Brain microvascular endothelial cell (primary cell): ENCODE data around the gene COMMD4.

ENCODE experiments used
- DNase-seq: peaks from one replicate; pipeline ENCODE4 v3.0.0-alpha.2; 2020
- H3K27ac ChIP-seq: fragments of 250-450 bp; sonication (Bioruptor Pico); 2 replicates; pipeline ENCODE4 v1.5.1; 2020; ENCODE audit warnings: mild to moderate bottlenecking, moderate library complexity
- H3K27me3 ChIP-seq: fragments of 250-450 bp; sonication (Bioruptor Pico); replicated peaks from 2 replicates; pipeline ENCODE4 v1.5.1; 2020; ENCODE audit warnings: mild to moderate bottlenecking
- H3K36me3 ChIP-seq: fragments of 250-450 bp; sonication (Bioruptor Pico); replicated peaks from 2 replicates; pipeline ENCODE4 v1.5.1; 2020; ENCODE audit warnings: mild to moderate bottlenecking
- H3K4me3 ChIP-seq: 2 replicates; pipeline ENCODE4 v1.5.1; 2011; ENCODE audit warnings: low read depth, mild to moderate bottlenecking, control low read depth, low read length, moderate library complexity
- CTCF ChIP-seq: IDR thresholded peaks from 2 replicates; pipeline ENCODE4 v1.5.1; 2011; ENCODE audit warnings: low read depth, mild to moderate bottlenecking, moderate library complexity, low read length, control low read depth, inconsistent platforms; ENCODE audit errors: missing control alignments
- in situ Hi-C: cut with HindIII; loops from 2 replicates; pipeline ENCODE4 v1.10.0; 2017; ENCODE audit warnings: low sequenced_read_pairs, low pct_ligation_motif_present

Gene COMMD4

GRCh38 chr15:75362642-75363249 is 26.9 kb downstream of the COMMD4 start:
- Histone ChIP-seq H3K27me3 (no peaks in the 10 kb centered on the region), H3K4me3 (no peak overlapping the region), H3K36me3 (peaks cover 42% of the 10 kb centered on the region), H3K27ac (no peak overlapping the region)
- in situ Hi-C loops = no loop called here
- TF ChIP-seq CTCF = no peak
- no peak for DNase-seq

DNA sequence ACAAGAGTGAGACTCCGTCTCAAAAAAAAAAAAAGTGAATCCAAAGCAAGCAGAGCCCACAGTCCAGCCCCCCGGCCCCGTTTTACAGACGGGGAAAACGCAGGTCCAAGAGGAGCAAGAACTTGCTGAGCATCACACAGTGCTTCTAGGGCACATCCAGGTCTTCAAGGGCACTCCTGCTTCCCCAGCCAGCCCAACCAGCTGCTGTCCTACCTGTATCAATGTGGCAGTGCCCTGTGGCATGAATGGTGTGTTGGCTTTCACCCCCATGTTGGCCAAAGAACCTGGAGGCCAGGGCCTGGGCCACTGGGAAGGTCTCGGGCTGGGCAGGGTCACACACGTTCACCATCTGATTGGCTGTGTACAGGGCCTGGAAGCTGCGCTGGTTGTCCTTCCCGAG is 27.9 kb downstream of the COMMD4 start:
- Histone ChIP-seq H3K36me3 (peaks cover 34% of the 10 kb centered on the region), H3K27ac (no peak overlapping the region)
- in situ Hi-C loops = no loop called here

DNA sequence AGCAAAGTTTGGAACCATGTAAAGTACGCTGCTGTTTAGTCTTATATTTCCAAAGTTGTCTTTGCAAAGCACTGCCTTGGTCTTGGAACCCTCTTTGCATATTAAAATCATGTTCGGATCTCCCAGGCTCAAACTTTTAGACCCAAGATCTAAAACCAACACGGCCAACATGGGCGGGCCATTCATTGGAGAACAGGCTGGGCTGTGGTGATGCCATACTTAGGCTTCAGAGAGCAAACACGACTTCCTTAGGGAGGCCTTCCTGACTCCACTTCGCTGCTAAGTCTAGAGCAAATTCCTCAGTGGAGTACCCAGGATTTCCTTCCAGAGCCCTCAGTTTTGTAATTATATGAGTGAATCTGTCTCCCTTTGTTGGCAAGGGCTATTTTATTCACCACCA is 29.0 kb downstream of the COMMD4 start:
- Histone ChIP-seq H3K27me3 (no peaks in the 10 kb centered on the region), H3K27ac (no peak overlapping the region), H3K4me3 (no peak overlapping the region), H3K36me3 (peaks cover 27% of the 10 kb centered on the region)
- no peak for DNase-seq
- in situ Hi-C loops = no loop called here
- no peak for TF ChIP-seq CTCF

More for the DNA sequence above, 27.9 kb downstream of the COMMD4 start:
- TF ChIP-seq CTCF = no peak
- Histone ChIP-seq H3K4me3 (no peak overlapping the region), H3K27me3 (no peaks in the 10 kb centered on the region)
- DNase-seq = no peak

DNA sequence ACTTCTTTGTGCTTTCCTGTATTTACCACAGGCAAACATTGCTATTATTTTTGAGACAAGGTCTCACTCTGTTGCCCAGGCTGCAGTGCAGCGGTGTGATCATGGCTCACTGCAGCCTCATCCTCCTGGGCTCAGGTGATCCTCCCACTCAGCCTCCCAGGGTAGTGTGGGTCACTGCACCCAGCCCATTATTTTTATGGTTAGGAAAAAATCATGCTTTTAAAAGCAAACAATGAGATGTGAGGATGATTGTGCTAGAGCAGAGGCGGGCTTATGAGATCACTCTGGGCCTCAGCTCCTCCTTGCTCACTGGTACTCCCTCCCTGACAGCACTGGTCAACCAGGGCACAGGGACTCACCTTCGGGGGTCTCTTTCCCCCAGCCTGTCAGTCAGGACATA is 30.3 kb downstream of the COMMD4 start:
- H3K36me3 ChIP-seq = peaks cover 24% of the 10 kb centered on the region
- in situ Hi-C loops = no loop called here
- H3K27ac ChIP-seq = no peak overlapping the region

DNA sequence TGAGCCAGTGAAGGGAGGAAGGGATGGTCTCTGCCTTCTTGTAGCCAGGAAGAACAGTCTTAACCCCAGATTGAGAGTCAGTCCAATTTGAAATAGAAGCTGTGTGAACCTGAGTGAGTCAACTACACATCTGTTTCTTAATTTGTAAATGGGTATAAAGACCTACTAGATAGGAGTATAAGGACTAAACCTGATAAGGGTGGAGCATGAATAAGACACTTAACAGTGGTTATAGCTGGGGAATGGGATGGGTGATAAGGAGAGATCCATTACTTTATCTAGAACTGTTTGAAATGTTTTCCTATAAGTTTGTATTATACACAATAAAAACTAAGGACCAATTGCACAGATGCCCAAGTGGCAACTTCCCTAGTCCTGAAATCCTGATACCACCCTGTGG is 31.1 kb downstream of the COMMD4 start:
- in situ Hi-C loops = no loop called here
- H3K27me3 ChIP-seq = no peaks in the 10 kb centered on the region
- peaks cover 25% of the 10 kb centered on the region for H3K36me3 ChIP-seq
- TF ChIP-seq CTCF = no peak
- H3K4me3 ChIP-seq = no peak overlapping the region
- DNase-seq = no peak
- H3K27ac ChIP-seq = no peak overlapping the region

More for the DNA sequence above, 30.3 kb downstream of the COMMD4 start:
- no peak for TF ChIP-seq CTCF
- Histone ChIP-seq H3K27me3 (no peaks in the 10 kb centered on the region), H3K4me3 (no peak overlapping the region)
- no peak for DNase-seq

- DNase-seq = no peak
- no peak for TF ChIP-seq CTCF
- in situ Hi-C loops = no loop called here
- Histone ChIP-seq H3K27me3 (no peaks in the 10 kb centered on the region), H3K36me3 (peaks cover 21% of the 10 kb centered on the region), H3K27ac (no peak overlapping the region), H3K4me3 (peak overlapping the region; percentile 82)
These were observed 31.6 kb downstream of the COMMD4 start for GRCh38 chr15:75367406-75367912.
